GM23248 (cell line): ENCODE measurements around the gene ZNF692.

ENCODE experiments used
- EZH2 ChIP-seq: fragments of 200-600 bp; sonication (generic); IDR thresholded peaks from 2 replicates; pipeline ENCODE4 v1.6.1; 2018; ENCODE audit warnings: antibody characterized with exemption, mild to moderate bottlenecking; ENCODE audit not compliant: insufficient read depth, poor library complexity, severe bottlenecking
- EZH2phosphoT487 ChIP-seq: fragments of 200-600 bp; sonication (generic); IDR thresholded peaks from 2 replicates; pipeline ENCODE4 v1.6.1; 2018; ENCODE audit warnings: antibody characterized with exemption, moderate library complexity, mild to moderate bottlenecking, low read depth; ENCODE audit not compliant: insufficient read depth

GRCh38 chr1:248897412-248898337, 38.8 kb upstream of the ZNF692 start:
- TF ChIP-seq EZH2phosphoT487 (no peak), EZH2 (no peak)
